Measurements from ENCODE around the gene XG. TPM values are rescaled to one million over a fixed set of nuclear protein-coding genes. Genes with fewer than 3 reads are reported as not detected.

Gene XG
- total and polyA plus RNA-seq, 9 of the 15 experiments (the other 6 are each of a cell fraction or from before 2014, with no cell fraction given): 0.03 to 0.12 TPM; not detected in 7

GRCh38 chrX:2712890-2713840 lies 38.7 kb upstream of the XG start:
- Histone ChIP-seq H3K27ac (ENCODE audit: extremely low read depth, low read depth, low read length) (no peak overlapping the region), H3K4me1 (replicated peaks in 1 of 2; ENCODE audit: control insufficient read depth in 2 of 2, insufficient read depth in 2 of 2, low read length in 2 of 2) (no peaks in the 10 kb centered on the region; a peak in 1 of 5 replicates), H4K20me1 (replicated peaks; ENCODE audit: control insufficient read depth, insufficient read depth, low read length) (no peaks in the 10 kb centered on the region), H3K9ac (ENCODE audit: insufficient read depth in 1 of 2, low read depth in 2 of 2, low read length in 2 of 2) (no peak overlapping the region), H3K27me3 (ENCODE audit: control insufficient read depth in 2 of 2, insufficient read depth in 2 of 2, low read length in 2 of 2) (no peaks in the 10 kb centered on the region), H3K36me3 (ENCODE audit: control insufficient read depth, insufficient read depth, low read length) (no peaks in the 10 kb centered on the region), H3K9me3 (replicated peaks; ENCODE audit: control insufficient read depth, insufficient read depth, low read depth, low read length) (no peaks in the 10 kb centered on the region), H3K4me3 (no peak overlapping the region), H2AFZ (ENCODE audit: low read depth, low read length) (no peak overlapping the region), H3K4me2 (ENCODE audit: insufficient read depth, low read length) (no peak overlapping the region), H3K9me1 (ENCODE audit: control insufficient read depth, insufficient read depth, low read length) (no peaks in the 10 kb centered on the region), H3K79me2 (ENCODE audit: control insufficient read depth, insufficient read depth, low read length) (no peaks in the 10 kb centered on the region)
- WGBS (ENCODE audit: insufficient coverage, low coverage, missing lambda C conversion rate): 44% methylated on average over 9 of the region's 13 CpGs
- ChIA-PET CTCF (ENCODE audit: low intra/inter-chr PET ratio) (no interaction called here), POLR2A (no interaction called here)
- TF ChIP-seq SNIP1 (IDR thresholded peaks at IDR 0.05; ENCODE audit: low read depth) (no peak), PHF20 (IDR thresholded peaks at IDR 0.05; ENCODE audit: partially characterized antibody) (peak; percentile 20)
- FAIRE-seq: no peak
- intact Hi-C loops (cut with micrococcal nuclease) (no loop called here), in situ Hi-C loops (cut with MboI) (no loop called here)
- no peak for ATAC-seq
- DNase-seq (ENCODE audit: extremely low read depth in 1 of 4, low spot score in 3 of 4): no peak
- no TSS peak for BruUV-seq (replicated peaks)

- no peaks in the 10 kb centered on the region for H3K27me3 ChIP-seq (ENCODE audit: control insufficient read depth in 2 of 2, insufficient read depth in 2 of 2, low read length in 2 of 2)
- POLR2A ChIA-PET: no interaction called here
- H3K9ac ChIP-seq (ENCODE audit: insufficient read depth in 1 of 2, low read depth in 2 of 2, low read length in 2 of 2): no peak overlapping the region
- H2AFZ ChIP-seq (ENCODE audit: low read depth, low read length): no peak overlapping the region
- H3K4me3 ChIP-seq: no peak overlapping the region
- H3K9me1 ChIP-seq (ENCODE audit: control insufficient read depth, insufficient read depth, low read length): no peaks in the 10 kb centered on the region
- CTCF ChIA-PET (ENCODE audit: low intra/inter-chr PET ratio): no interaction called here
- FAIRE-seq (no peak), ATAC-seq (no peak), DNase-seq (ENCODE audit: extremely low read depth in 1 of 4, low spot score in 3 of 4) (no peak)
- no peaks in the 10 kb centered on the region; a peak in 1 of 5 replicates for H3K4me1 ChIP-seq (replicated peaks in 1 of 2; ENCODE audit: control insufficient read depth in 2 of 2, insufficient read depth in 2 of 2, low read length in 2 of 2)
- no peaks in the 10 kb centered on the region for H4K20me1 ChIP-seq (replicated peaks; ENCODE audit: control insufficient read depth, insufficient read depth, low read length)
- H3K79me2 ChIP-seq (ENCODE audit: control insufficient read depth, insufficient read depth, low read length): no peaks in the 10 kb centered on the region
- no peak overlapping the region for H3K27ac ChIP-seq (ENCODE audit: extremely low read depth, low read depth, low read length)
- no peaks in the 10 kb centered on the region for H3K9me3 ChIP-seq (replicated peaks; ENCODE audit: control insufficient read depth, insufficient read depth, low read depth, low read length)
- no TSS peak for BruUV-seq (replicated peaks)
- WGBS (ENCODE audit: insufficient coverage, low coverage, missing lambda C conversion rate): 67% methylated on average over 6 of the region's 6 CpGs
- intact Hi-C loops (cut with micrococcal nuclease) (no loop called here), in situ Hi-C loops (cut with MboI) (no loop called here)
- H3K4me2 ChIP-seq (ENCODE audit: insufficient read depth, low read length): no peak overlapping the region
- no peaks in the 10 kb centered on the region for H3K36me3 ChIP-seq (ENCODE audit: control insufficient read depth, insufficient read depth, low read length)
- TF ChIP-seq SLC30A9 (CRISPR knock-in tag; IDR thresholded peaks at IDR 0.05): no peak
- TF ChIP-seq HSF4 (CRISPR knock-in tag; IDR thresholded peaks at IDR 0.05; ENCODE audit: borderline replicate concordance): no peak
- TF ChIP-seq AFF1 (IDR thresholded peaks at IDR 0.05; ENCODE audit: low read depth in 1 of 2, partially characterized antibody in 2 of 2): no peak
- no peak for TF ChIP-seq SOX6 (IDR thresholded peaks at IDR 0.05)
These were observed 37.3 kb upstream of the XG start for GRCh38 chrX:2714551-2714950.
